Effector CD4-positive, alpha-beta T cell (primary cell): ENCODE data around the gene STPG3.
"Not testable (repeated sequence)": the region's sequence is repeated elsewhere in the genome, so short reads cannot be mapped to it uniquely, and the experiment has no call there.

ENCODE experiments used
- DNase-seq: peaks from one replicate; pipeline ENCODE4 v3.0.0-alpha.2; 2020

STPG3 gene

GRCh38 chr9:137234055-137234697 lies 16.9 kb upstream of the STPG3 start:
- no peak for DNase-seq

GRCh38 chr9:137234758-137235423 lies 16.2 kb upstream of the STPG3 start:
- no peak for DNase-seq

DNA sequence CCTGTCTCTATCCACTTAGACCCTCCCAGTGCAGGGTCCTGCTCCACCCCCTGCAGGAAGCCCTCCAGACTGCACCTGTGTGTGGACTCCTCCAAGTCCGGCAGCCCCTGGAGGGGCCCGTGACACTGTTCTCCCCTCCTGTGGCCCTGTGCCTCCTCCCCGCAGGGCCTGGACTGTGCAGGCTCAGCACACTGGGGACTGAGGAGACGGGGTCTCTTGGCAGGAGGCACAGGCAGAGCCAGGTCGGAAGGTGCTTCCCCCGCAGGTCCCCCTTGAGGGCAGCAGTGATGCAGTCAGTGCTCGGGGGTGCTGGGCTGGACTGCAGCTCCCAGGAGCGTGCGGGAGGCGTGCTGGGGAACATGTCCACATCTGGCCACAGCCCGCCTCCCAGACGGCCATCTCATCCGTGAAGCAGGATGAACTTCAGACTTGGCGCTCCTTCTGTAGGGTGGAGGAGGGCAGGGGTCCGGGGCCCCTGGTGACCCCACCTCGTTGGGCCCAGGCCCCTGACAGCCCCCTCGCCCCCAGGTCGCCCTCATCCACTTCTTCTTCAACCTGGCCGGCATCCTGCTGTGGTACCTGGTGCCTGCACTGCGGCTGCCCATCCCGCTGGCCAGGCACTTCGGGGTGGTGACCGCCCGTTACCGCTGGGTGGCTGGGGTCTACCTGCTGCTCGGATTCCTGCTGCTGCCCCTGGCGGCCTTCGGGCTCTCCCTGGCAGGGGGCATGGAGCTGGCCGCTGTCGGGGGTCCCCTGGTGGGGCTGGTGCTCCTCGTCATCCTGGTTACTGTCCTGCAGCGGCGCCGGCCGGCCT lies 15.5 kb upstream of the STPG3 start:
- DNase-seq = no peak

GRCh38 chr9:137236238-137236935 lies 14.7 kb upstream of the STPG3 start:
- DNase-seq = peak; percentile 88

- DNase-seq = no peak
Measured at GRCh38 chr9:137236936-137237421, 14.1 kb upstream of the STPG3 start.

DNA sequence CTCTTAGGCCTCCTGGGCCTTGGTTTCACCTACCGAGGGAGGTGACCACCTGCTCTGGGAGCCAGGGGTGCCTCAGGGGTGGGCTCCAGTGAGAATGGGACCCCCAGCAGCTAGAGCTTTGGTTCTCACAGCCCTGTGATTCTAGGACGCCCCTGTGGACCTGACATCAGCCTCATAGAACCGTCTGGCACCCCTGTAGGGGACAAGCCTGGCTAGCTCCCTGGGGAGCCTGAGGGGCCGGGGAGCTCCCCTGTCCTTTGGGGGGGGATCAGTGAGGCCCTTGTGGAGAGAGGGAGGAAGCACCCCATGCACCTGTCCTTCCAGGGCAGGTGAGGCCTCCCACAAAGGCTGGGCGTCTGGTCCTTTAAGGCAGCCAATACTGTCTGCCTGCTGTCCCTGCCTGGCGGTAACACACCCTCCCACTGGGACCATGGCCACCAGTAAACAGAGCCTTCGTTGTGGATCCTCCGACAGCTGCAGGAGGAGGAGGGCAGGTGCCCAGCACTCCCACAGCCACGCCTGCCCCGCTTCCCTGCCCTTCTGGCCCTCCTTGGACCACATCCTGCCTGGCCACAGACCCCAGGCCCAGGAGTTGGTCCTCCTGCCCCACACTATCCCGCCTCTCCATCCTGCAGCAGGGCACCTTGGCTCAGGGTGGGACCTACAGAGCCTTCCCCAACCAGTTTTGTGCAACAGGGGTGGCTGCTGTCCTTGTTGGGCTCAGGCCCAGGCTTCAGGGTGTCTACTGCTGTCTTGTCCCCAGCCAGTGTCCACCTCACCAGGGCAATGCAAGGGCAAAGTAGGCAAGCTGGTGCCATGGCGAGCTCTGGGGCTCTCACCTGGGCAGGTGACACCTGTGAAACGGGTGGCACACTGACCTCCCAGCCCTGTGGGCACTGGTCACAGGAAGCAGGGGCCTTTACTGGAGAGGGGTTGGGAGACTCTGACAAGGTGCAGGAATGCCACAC lies 13.0 kb upstream of the STPG3 start:
- DNase-seq = no peak

DNA sequence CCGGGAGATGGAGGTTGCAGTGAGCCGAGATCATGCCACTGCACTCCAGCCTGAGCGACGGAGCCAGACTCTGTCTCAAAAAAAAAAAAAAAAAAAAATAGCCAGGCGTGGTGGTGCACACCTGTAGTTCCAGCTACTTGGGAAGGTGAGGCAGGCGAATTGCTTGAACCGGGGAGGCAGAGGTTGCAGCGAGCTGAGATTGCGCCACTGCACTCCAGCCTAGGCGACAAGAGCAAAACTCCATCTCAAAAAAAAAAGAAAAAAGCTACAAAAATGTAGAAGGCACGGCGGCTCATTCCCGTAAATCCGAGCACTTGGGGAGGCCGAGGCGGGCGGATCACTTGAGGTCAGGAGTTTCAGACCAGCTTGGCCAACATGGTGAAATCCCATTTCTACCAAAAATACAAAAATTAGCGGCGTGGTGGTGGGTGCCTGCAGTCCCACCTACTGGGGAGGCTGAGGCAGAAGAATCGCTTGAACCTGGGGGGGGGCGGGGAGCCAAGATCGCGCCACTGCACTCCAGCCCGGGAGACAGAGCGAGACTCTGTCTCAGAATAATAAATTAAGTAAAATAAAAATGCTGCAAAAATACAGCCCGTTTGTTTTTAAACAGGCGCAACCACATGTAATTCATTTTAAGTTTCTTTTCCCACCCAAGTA lies 11.4 kb upstream of the STPG3 start:
- not testable (repeated sequence) for DNase-seq

GRCh38 chr9:137240318-137240840 lies 10.7 kb upstream of the STPG3 start:
- peak; percentile 56 for DNase-seq

DNA sequence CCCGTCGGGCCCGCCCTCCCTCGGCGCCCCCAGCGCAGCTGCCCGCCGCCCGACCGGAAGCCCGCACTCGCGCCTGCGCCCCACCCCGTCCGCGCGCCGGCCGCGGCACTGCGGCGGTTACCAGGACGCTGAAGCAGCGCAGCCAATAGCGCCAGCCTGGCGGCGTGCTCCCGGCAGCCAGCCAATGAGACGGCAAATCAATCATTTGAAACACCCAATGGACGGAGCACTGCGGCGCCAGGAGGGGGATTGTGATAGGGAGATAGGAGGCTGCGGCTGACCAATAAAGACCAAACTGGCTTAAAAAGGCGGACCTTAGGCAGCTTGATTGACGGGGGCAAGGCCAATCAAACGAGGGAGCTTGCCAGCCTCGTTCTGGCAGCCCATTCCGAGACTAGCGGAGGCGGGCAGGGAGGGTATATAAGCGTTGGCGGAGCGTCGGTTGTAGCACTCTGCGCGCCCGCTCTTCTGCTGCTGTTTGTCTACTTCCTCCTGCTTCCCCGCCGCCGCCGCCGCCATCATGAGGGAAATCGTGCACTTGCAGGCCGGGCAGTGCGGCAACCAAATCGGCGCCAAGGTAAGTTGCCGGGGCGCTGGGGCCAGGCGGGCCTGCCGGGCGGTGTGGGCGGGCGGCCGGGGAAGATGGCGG lies 10.1 kb upstream of the STPG3 start, which contains the start of gene TUBB4B:
Gene TUBB4B, plus strand, starts transcription at position 447 of the 649 bp plus-strand sequence. Its CDS starts 74 bp downstream, at position 521.
- DNase-seq = peak; percentile 96

DNA sequence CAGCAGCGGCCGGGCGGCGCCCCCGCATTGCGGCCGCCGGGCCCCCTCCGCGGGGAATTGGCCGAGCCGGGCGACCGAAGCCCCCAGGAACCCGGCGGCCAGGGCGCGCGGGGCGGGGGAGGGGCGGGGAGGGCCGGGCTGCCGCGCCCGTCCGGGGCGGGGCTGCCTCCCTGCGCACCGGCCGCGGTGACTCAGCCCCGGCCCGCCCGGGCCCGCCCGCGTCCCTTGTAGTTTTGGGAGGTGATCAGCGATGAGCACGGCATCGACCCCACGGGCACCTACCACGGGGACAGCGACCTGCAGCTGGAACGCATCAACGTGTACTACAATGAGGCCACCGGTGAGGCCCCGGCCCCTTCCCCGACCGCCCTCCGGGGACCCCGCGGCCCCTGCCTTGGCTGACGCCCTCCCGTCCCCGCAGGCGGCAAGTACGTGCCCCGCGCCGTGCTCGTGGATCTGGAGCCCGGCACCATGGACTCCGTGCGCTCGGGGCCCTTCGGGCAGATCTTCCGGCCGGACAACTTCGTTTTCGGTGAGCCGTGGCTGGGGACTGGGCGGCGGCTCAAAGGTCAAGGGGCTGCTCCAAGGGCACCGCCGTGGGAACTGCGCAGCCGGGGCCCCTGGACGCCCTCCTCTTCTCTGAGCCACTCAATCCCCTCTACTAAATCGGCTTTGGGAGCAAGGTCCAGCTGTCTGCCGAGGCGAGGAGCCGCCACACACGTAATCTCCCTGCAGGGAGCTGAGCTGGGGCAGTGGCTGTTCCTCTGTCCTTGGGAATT lies 9.4 kb upstream of the STPG3 start:
- DNase-seq = peak; percentile 58

- no peak for DNase-seq
Measured at GRCh38 chr9:137242269-137243203, 8.6 kb upstream of the STPG3 start.

DNA sequence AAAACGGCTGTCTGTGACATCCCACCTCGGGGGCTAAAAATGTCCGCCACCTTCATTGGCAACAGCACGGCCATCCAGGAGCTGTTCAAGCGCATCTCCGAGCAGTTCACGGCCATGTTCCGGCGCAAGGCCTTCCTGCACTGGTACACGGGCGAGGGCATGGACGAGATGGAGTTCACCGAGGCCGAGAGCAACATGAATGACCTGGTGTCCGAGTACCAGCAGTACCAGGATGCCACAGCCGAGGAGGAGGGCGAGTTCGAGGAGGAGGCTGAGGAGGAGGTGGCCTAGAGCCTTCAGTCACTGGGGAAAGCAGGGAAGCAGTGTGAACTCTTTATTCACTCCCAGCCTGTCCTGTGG lies 7.8 kb upstream of the STPG3 start:
- DNase-seq = not testable (repeated sequence)

DNA sequence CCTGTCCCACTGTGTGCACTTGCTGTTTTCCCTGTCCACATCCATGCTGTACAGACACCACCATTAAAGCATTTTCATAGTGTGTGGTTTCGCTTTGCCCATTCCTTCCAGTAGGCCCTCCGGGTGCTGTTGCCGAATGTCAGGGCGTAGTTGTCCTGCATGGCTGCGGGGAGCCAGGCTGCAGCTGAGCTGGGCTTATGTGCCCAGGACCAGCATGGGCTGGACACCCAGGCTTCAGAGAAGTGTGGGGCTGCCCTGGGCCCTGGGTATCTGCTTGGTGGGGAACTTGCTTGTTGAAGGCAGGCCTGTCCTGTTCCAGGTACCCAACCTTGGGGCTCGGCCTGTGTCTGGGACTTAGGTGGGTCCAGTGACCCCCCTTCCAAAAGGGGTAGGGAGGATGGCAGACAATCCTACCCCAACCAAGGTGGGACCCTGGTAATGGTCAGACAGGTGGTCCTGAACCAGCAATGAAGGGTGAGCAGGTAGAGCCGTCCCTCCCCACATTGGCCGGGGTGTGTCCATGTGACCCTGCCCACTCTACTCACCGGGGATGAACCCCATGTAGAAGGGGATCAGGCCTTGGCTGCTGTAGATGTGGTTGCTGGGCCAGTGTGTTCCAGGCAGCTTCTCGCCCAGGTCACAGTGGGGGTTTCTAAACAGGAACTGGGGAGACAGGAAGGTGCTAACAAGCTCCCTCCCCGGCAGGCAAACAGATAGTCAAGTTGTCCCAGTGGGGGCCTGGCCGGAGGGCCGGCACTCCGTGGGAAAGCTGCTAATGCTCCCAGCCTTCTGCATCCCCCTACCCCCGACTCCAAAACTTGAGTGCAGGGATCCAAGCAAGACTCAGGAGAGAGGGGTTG lies 7.2 kb upstream of the STPG3 start:
- DNase-seq = no peak

DNA sequence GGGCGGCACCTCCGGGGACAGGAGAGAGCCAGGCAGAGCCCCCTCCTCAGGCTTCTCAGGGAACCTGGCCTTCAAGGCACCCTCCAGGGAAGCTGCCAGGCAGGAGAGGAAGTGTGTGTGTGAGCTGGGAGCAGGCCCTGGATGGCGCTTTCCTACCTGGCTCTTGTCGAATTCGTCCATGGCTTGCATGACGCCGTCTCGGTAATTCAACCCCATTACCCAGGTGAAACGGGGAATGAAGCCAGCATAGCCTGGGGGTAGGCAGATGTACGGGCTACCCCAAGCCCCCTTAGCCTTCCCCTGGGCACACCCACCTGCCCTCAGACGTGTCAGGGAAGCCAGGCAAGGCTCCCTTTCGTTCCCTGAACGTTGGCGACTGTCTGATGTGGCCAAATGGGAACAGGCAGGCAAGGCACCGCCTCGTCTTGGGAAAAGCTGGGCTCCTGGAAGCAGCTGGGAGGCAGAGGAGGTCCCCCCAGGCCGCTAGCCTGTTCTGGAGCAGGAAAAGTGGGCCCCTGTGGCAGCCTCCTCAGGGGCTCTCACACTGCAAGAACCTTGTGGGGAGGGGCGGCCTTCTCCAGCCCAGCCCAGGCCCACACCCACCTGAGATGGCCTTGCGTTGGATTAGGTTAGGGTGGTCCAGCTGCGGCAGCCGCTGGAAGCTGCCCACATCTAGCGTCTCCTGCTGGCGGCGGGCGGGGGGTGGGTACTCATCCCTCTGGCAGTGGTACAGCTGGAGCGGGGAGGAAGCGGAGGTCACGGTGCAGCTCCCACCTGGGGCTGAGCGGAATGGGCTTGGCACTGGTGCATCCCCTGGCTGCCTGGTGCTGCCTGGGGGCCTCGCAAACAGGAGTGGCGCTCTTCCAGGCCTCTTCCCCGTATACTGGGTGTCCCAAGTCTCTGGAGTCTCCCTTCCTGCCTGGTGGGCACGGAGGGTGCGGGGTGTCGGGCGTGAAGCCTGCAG lies 6.3 kb upstream of the STPG3 start:
- no peak for DNase-seq

DNA sequence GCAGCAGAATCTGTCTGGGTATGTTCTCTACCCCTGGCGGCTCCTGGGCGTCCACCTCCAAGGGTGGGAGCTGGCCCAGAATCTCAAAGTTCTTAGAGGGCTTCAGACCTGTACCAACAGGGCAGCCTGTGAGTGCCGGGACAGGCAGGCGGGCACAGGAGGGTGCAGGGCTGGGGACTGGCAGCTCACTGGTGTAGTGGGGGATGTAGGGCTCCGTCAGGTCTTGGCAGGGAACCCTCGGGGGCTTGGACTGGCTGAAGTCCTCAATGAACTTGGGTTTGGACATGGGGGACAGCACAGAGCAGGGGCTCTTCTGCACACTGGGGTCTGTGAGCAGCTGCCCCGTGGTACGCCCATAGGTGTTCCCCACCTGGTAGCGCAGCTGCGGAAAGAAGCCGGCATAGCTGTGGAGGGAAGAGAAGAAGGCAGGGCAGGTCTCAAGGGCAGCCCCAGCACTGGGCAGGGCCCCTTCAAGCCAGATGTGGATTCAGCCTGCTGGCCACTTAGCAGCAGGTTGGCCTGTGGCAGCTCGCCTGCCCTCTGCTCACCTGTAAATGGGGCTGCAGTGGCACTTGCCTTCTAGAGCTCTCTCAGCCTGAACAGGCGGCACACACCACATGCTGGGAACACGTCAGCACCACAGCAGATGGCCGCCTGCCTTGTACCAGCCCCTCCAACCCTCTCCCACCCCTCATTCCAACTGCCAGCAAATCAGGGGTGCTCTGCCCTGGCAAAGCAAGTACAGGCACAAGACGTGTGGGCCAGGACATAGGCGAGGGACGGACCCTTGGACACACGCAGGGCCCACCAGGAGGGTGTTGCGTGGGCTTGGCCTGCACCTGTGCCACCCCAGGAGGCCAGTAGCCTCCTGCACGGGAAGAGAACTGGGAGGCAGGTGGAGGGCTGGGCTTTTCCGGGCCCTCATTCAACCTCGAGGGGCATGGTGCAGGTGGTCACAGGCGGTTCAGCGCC lies 5.3 kb upstream of the STPG3 start:
- DNase-seq = no peak
